ENCODE data around the gene GNA12.

The GNA12 gene

DNA sequence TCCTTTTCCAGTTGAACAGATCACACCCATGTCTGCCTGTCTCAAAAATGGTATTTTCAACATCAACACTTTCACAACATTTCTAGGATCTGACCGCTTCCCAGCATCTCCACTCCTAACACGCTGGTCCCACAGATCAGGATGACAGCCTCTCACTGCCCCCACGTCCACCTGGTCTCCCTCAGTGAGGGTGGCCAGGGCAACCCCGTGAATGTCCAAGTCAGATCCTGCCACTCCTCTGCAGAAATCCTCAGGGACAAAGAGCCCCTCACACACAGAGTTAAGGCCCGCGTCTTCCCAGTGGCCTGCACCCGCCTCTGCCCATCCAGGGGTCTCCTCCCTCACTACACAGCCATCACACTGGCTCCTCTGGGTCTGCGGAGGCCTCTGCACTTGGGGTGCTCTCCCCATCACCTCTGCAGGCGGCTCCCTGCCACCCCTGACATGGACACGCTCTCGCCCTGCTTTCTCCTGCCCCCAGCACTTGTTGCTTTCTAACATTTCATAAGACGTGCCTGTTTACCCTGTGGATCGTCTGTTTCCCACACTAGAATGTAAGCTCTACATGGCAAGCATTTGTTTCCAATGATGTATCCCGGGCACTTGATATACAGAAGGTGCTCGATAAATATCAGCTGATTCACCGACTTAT, 20.0 kb downstream of the GNA12 start:
- TF ChIP-seq CTCF (IDR thresholded peaks at IDR 0.05; ENCODE audit: low read length, missing control alignments), result no peak
- no peak overlapping the region for H3K4me3 ChIP-seq (replicated peaks; ENCODE audit: low read depth, low read length)
- DNase-seq (ENCODE audit: low read depth), result no peak

GRCh38 chr7:2823130-2823529, 21.0 kb downstream of the GNA12 start:
- DNase-seq (ENCODE audit: low read depth), result peak; percentile 33
- TF ChIP-seq CTCF (IDR thresholded peaks at IDR 0.05; ENCODE audit: low read length, missing control alignments), result no peak
- no peak overlapping the region for H3K4me3 ChIP-seq (replicated peaks; ENCODE audit: low read depth, low read length)

GRCh38 chr7:2821842-2822507, 22.1 kb downstream of the GNA12 start:
- H3K4me3 ChIP-seq (replicated peaks; ENCODE audit: low read depth, low read length), result no peak overlapping the region
- peak; percentile 91 for DNase-seq (ENCODE audit: low read depth)
- no peak for TF ChIP-seq CTCF (IDR thresholded peaks at IDR 0.05; ENCODE audit: low read length, missing control alignments)

- no peak for TF ChIP-seq CTCF (IDR thresholded peaks at IDR 0.05; ENCODE audit: low read length, missing control alignments)
- DNase-seq (ENCODE audit: low read depth), result peak; percentile 86
- H3K4me3 ChIP-seq (replicated peaks; ENCODE audit: low read depth, low read length), result no peak overlapping the region
Observed at GRCh38 chr7:2821161-2821841, 22.8 kb downstream of the GNA12 start.

DNA sequence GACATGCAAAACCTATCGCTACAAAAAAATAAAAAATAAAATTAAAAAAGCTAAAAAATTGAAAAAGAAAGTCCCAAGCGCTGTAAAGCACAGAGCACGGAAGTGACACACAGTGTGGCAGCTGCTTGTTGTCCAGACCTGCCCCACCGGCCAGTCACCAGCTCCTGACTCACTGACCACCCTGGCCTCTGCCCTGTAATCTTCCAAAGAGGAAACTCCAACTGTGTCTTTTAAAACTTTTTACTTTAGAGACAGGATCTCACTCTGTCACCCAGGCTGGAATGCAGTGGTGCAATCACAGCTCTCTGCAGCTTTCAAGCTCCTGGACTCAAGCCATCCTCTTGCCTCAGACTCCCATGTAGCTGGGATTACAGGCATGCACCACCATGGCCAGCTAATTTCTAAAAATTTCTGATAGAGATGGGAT, 23.6 kb downstream of the GNA12 start:
- no peak overlapping the region for H3K4me3 ChIP-seq (replicated peaks; ENCODE audit: low read depth, low read length)
- DNase-seq (ENCODE audit: low read depth), result peak; percentile 98
- no peak for TF ChIP-seq CTCF (IDR thresholded peaks at IDR 0.05; ENCODE audit: low read length, missing control alignments)

GRCh38 chr7:2819954-2820397, 24.1 kb downstream of the GNA12 start:
- TF ChIP-seq CTCF (IDR thresholded peaks at IDR 0.05; ENCODE audit: low read length, missing control alignments), result no peak
- H3K4me3 ChIP-seq (replicated peaks; ENCODE audit: low read depth, low read length), result no peak overlapping the region
- no peak for DNase-seq (ENCODE audit: low read depth)
